ENCODE results near the gene MAGI2.

Gene MAGI2

GRCh38 chr7:79453558-79454360, at the start of gene MAGI2:
Gene MAGI2 (minus strand): TSS chr7:79453667. CDS start chr7:79453320, 347 bp downstream.
- Histone ChIP-seq H3K9me2 (replicated peaks; ENCODE audit: control insufficient read depth, low read length) (no peaks in the 10 kb centered on the region; the same call in 1 of the 2 replicates), H3K79me2 (ENCODE audit: control insufficient read depth, low read length) (no peaks in the 10 kb centered on the region), H4K20me1 (ENCODE audit: control insufficient read depth, insufficient read depth, low read depth, low read length) (no peaks in the 10 kb centered on the region), H3K27ac (ENCODE audit: low read depth, low read length) (no peak within 1 kb of the TSS), H3K4me1 (ENCODE audit: control insufficient read depth, low read length) (no peaks in the 10 kb centered on the region), H3K4me3 (ENCODE audit: low read length) (no peak within 1 kb of the TSS), H3K36me3 (ENCODE audit: control insufficient read depth, low read length) (no peaks in the 10 kb centered on the region), H3K27me3 (ENCODE audit: control insufficient read depth, low read length) (no peaks in the 10 kb centered on the region), H3K4me2 (ENCODE audit: low read length) (no peak within 1 kb of the TSS), H3F3A (ENCODE audit: control insufficient read depth, insufficient read depth) (no peaks in the 10 kb centered on the region), H3K9me3 (ENCODE audit: control insufficient read depth, insufficient read depth, low read length) (peaks cover 10% of the 10 kb centered on the region; the same call in 1 of the 2 replicates)
- no peak for TF ChIP-seq CTCF (IDR thresholded peaks at IDR 0.05; ENCODE audit: low read depth, low read length, poor library complexity, severe bottlenecking)
- no peak for TF ChIP-seq EZH2phosphoT487 (IDR thresholded peaks at IDR 0.05; ENCODE audit: borderline replicate concordance, low read length)

DNA sequence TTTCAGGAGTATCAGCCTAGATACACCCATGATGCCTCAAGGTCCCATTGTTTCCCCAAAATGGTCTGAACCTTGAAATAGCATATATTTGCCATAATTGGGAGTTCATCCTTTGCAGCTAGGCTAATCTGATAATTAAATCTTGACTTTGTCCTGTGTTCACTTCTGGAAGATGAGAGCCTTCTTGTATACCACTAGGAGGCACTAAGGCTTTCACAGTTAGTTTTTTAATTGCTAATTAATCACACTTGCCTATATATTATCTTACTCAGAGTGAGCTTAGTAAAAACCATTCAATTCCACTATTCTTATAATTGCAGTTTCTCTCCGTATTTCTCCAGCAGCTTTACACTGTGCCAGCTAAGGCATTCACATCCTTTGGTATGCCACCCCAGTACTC, 48.7 kb upstream of the MAGI2 start:
- Histone ChIP-seq H3F3A (ENCODE audit: control insufficient read depth, insufficient read depth) (no peaks in the 10 kb centered on the region), H3K4me2 (ENCODE audit: low read length) (no peak overlapping the region), H3K27ac (ENCODE audit: low read depth, low read length) (no peak overlapping the region), H3K79me2 (ENCODE audit: control insufficient read depth, low read length) (no peaks in the 10 kb centered on the region), H3K36me3 (ENCODE audit: control insufficient read depth, low read length) (no peaks in the 10 kb centered on the region), H3K4me1 (ENCODE audit: control insufficient read depth, low read length) (no peaks in the 10 kb centered on the region), H3K9me3 (ENCODE audit: control insufficient read depth, insufficient read depth, low read length) (no peaks in the 10 kb centered on the region), H3K4me3 (ENCODE audit: low read length) (no peak overlapping the region), H4K20me1 (ENCODE audit: control insufficient read depth, insufficient read depth, low read depth, low read length) (no peaks in the 10 kb centered on the region), H3K27me3 (ENCODE audit: control insufficient read depth, low read length) (no peaks in the 10 kb centered on the region), H3K9me2 (replicated peaks; ENCODE audit: control insufficient read depth, low read length) (no peaks in the 10 kb centered on the region)
- TF ChIP-seq EZH2phosphoT487 (IDR thresholded peaks at IDR 0.05; ENCODE audit: borderline replicate concordance, low read length) (no peak), CTCF (IDR thresholded peaks at IDR 0.05; ENCODE audit: low read depth, low read length, poor library complexity, severe bottlenecking) (no peak)

DNA sequence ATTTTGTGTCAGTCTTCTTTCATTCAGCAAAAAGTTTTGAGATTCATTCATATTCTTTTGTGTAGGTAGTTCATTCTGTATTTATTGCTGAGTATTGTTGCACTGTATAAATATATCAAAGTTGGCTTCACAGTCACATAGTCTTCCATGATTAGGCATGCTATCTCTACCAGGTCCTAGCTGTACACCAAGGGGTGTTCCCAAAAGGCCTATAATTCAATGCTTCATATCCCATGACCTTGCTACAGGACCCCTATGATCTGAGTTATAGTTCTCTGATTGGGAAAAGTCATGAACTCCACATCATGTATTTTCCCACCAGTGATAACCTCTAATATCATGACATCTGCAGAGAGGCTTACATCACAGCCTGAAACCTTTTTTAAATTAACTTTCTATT, 47.3 kb upstream of the MAGI2 start:
- no peaks in the 10 kb centered on the region for H3K4me1 ChIP-seq (ENCODE audit: control insufficient read depth, low read length)
- H3K27ac ChIP-seq (ENCODE audit: low read depth, low read length) = no peak overlapping the region
- no peaks in the 10 kb centered on the region for H4K20me1 ChIP-seq (ENCODE audit: control insufficient read depth, insufficient read depth, low read depth, low read length)
- no peaks in the 10 kb centered on the region for H3K27me3 ChIP-seq (ENCODE audit: control insufficient read depth, low read length)
- H3K4me2 ChIP-seq (ENCODE audit: low read length) = no peak overlapping the region
- no peaks in the 10 kb centered on the region for H3K9me2 ChIP-seq (replicated peaks; ENCODE audit: control insufficient read depth, low read length)
- no peaks in the 10 kb centered on the region for H3K9me3 ChIP-seq (ENCODE audit: control insufficient read depth, insufficient read depth, low read length)
- H3K36me3 ChIP-seq (ENCODE audit: control insufficient read depth, low read length) = no peaks in the 10 kb centered on the region
- H3F3A ChIP-seq (ENCODE audit: control insufficient read depth, insufficient read depth) = no peaks in the 10 kb centered on the region
- no peaks in the 10 kb centered on the region for H3K79me2 ChIP-seq (ENCODE audit: control insufficient read depth, low read length)
- H3K4me3 ChIP-seq (ENCODE audit: low read length) = no peak overlapping the region
- TF ChIP-seq CTCF (IDR thresholded peaks at IDR 0.05; ENCODE audit: low read depth, low read length, poor library complexity, severe bottlenecking) (no peak), EZH2phosphoT487 (IDR thresholded peaks at IDR 0.05; ENCODE audit: borderline replicate concordance, low read length) (no peak)
